Panc1 (cell line): ENCODE measurements around the gene GATA5. TPM values are rescaled to one million over a fixed set of nuclear protein-coding genes. Genes with fewer than 3 reads are reported as not detected.

Source experiments
- ATAC-seq: fragments of 200-7000 bp; cut with Tn5 transposase; 2 replicates; pipeline ENCODE4 v1.9.1; 2020; ENCODE audit warnings: mild to moderate bottlenecking, moderate library complexity
- BruUV-seq: library from RNA; stranded (reverse); fragments of 400-500 nt; replicated peaks from 2 replicates; lab custom pipeline; 2021; lab: Mats Ljungman, UMichigan
- CTCF ChIA-PET: fragments of 300-600 bp; sonication (Branson Sonifier 250); formaldehyde crosslinking; loops from one replicate; lab custom pipeline; 2022; ENCODE audit warnings: antibody characterized with exemption; lab: Charles Lee
- POLR2A ChIA-PET: fragments of 300-600 bp; sonication (Branson Sonifier 250); formaldehyde crosslinking; loops from one replicate; lab custom pipeline; 2022; ENCODE audit warnings: antibody characterized with exemption; lab: Charles Lee
- DNase-seq: peaks from one replicate; pipeline ENCODE4 v3.0.0-alpha.2; 2010; ENCODE audit warnings: low read depth, low spot score
- H3K27ac ChIP-seq: 2 replicates; pipeline ENCODE4 v1.5.1; 2011; ENCODE audit warnings: mild to moderate bottlenecking, low read length, inconsistent platforms
- H3K27me3 ChIP-seq: fragments of 200-500 bp; sonication (Bioruptor generic); 2 replicates; pipeline ENCODE4 v1.6.0; 2014; ENCODE audit warnings: low read length, inconsistent platforms; ENCODE audit not compliant: control insufficient read depth, insufficient read depth
- H3K36me3 ChIP-seq: fragments of 200-500 bp; sonication (Bioruptor generic); 2 replicates; pipeline ENCODE4 v1.5.1; 2014; ENCODE audit warnings: inconsistent platforms, mild to moderate bottlenecking, low read length, moderate library complexity; ENCODE audit not compliant: control insufficient read depth, insufficient read depth
- H3K4me1 ChIP-seq: 2 replicates; pipeline ENCODE4 v1.5.1; 2011; ENCODE audit warnings: inconsistent platforms, mild to moderate bottlenecking, low read length, moderate library complexity; ENCODE audit not compliant: control insufficient read depth, insufficient read depth
- H3K4me3 ChIP-seq, 2 experiments: 2 replicates each; pipeline ENCODE4 v1.5.1; 2011 to 2012; ENCODE audit warnings: low read depth in 2 of 2, low read length in 2 of 2, mild to moderate bottlenecking in 2 of 2, inconsistent platforms in 1 of 2, moderate library complexity in 1 of 2
- H3K9me3 ChIP-seq: fragments of 200-500 bp; sonication (Bioruptor generic); 2 replicates; pipeline ENCODE4 v1.5.1; 2014; ENCODE audit warnings: low read depth, mild to moderate bottlenecking, inconsistent platforms, low read length, moderate library complexity; ENCODE audit not compliant: control insufficient read depth, insufficient read depth
- POLR2AphosphoS5 ChIP-seq: IDR thresholded peaks from 2 replicates; pipeline ENCODE4 v1.6.1; 2012; ENCODE audit warnings: mild to moderate bottlenecking, low read depth, low read length, moderate library complexity
- SIN3A ChIP-seq: IDR thresholded peaks from 2 replicates; pipeline ENCODE4 v1.6.1; 2012; ENCODE audit warnings: low read depth, mild to moderate bottlenecking, low read length, moderate library complexity, borderline replicate concordance; ENCODE audit not compliant: insufficient read depth
- TCF7L2 ChIP-seq: IDR thresholded peaks from 2 replicates; pipeline ENCODE4 v1.6.1; 2011; ENCODE audit warnings: mild to moderate bottlenecking, low read depth, low read length, inconsistent platforms
- in situ Hi-C: cut with HindIII; loops from 2 replicates; pipeline ENCODE4 v1.10.0; 2016; ENCODE audit warnings: low sequenced_read_pairs, low pct_unique_long_range_greater_than_20kb
- intact Hi-C: fragments of 100-400 bp; cut with micrococcal nuclease; formaldehyde crosslinking; loops from one replicate; pipeline ENCODE4 v1.10.0; 2022; ENCODE audit not compliant: unreplicated experiment
- total RNA-seq: library from RNA; stranded (reverse); gene quantifications from one replicate; pipeline ENCODE4 v1.2.1, GENCODE V29; 2021; ENCODE audit not compliant: unreplicated experiment
- TF ChIP-seq, protein P1 (sequence below), 2 experiments: IDR thresholded peaks; 2 replicates each; pipeline ENCODE4 v1.6.1; 2011 to 2012; ENCODE audit warnings: low read depth in 2 of 2, control low read depth in 1 of 2, low read length in 1 of 2, mild to moderate bottlenecking in 1 of 2, moderate library complexity in 1 of 2; ENCODE audit not compliant: insufficient read depth in 1 of 2
- TF ChIP-seq, protein P2 (sequence below): fragments of 450-650 bp; IDR thresholded peaks from 2 replicates; pipeline ENCODE4 v1.5.1; 2017; ENCODE audit warnings: mild to moderate bottlenecking

Gene GATA5
- total RNA-seq, 1 experiment from 2014 or later, result 53.2 TPM

DNA sequence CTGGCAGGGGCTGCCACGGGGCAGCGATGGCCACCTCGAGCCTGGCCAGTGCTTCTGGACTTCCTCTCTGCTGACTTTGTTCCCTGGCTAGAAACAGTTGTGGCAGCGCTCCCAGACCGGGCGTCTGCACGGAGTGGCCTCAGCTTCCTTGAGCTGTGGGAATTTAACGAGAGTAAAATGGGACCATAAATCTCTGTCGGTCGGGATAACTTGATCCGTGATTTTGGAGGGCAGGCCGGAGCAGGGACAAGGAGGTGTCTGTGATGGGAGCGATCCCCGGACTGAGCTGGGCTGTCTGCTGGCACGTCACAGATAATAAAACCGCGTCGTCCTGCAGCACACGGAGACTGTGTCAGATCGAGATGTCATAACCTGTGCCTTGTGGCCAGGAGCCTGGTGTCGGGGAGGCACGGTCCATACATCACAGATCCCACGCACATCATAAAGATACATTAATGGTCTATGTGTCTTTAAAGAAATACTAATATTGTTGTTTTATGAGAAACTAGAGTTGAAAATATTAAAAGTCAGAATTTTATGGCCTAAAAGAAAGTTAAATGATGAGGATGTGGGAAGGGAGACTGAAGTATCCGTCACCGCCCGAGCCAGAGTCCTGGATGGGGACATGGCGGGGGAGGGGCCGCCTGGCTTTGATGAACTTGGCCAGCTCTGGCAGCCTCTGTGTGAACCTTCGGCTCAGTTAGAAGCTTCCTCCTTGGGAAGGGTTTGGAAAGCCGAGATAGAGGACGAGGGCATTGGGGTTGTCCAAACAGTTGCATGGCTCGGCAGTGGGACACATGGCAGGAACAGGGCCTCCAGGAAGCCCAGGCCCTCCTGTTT is 41.9 kb downstream of the GATA5 start:
- DNase-seq (no peak), ATAC-seq (no peak)
- in situ Hi-C loops (no loop called here), intact Hi-C loops (no loop called here)
- ChIA-PET POLR2A (no interaction called here), CTCF (no interaction called here)
- H3K4me1 ChIP-seq, result no peaks in the 10 kb centered on the region
- BruUV-seq, result no TSS peak
- no peaks in the 10 kb centered on the region for H3K36me3 ChIP-seq
- H3K4me3 ChIP-seq, result no peak overlapping the region
- H3K27me3 ChIP-seq, result no peaks in the 10 kb centered on the region
- TF ChIP-seq TCF7L2 (no peak), SIN3A (no peak), POLR2AphosphoS5 (no peak)
- TF ChIP-seq, protein P1, sequence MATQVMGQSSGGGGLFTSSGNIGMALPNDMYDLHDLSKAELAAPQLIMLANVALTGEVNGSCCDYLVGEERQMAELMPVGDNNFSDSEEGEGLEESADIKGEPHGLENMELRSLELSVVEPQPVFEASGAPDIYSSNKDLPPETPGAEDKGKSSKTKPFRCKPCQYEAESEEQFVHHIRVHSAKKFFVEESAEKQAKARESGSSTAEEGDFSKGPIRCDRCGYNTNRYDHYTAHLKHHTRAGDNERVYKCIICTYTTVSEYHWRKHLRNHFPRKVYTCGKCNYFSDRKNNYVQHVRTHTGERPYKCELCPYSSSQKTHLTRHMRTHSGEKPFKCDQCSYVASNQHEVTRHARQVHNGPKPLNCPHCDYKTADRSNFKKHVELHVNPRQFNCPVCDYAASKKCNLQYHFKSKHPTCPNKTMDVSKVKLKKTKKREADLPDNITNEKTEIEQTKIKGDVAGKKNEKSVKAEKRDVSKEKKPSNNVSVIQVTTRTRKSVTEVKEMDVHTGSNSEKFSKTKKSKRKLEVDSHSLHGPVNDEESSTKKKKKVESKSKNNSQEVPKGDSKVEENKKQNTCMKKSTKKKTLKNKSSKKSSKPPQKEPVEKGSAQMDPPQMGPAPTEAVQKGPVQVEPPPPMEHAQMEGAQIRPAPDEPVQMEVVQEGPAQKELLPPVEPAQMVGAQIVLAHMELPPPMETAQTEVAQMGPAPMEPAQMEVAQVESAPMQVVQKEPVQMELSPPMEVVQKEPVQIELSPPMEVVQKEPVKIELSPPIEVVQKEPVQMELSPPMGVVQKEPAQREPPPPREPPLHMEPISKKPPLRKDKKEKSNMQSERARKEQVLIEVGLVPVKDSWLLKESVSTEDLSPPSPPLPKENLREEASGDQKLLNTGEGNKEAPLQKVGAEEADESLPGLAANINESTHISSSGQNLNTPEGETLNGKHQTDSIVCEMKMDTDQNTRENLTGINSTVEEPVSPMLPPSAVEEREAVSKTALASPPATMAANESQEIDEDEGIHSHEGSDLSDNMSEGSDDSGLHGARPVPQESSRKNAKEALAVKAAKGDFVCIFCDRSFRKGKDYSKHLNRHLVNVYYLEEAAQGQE (IDR thresholded peaks at IDR 0.05; ENCODE audit: insufficient read depth in 1 of 2, low read depth in 2 of 2, low read length in 1 of 2), result no peak
- TF ChIP-seq, protein P2, sequence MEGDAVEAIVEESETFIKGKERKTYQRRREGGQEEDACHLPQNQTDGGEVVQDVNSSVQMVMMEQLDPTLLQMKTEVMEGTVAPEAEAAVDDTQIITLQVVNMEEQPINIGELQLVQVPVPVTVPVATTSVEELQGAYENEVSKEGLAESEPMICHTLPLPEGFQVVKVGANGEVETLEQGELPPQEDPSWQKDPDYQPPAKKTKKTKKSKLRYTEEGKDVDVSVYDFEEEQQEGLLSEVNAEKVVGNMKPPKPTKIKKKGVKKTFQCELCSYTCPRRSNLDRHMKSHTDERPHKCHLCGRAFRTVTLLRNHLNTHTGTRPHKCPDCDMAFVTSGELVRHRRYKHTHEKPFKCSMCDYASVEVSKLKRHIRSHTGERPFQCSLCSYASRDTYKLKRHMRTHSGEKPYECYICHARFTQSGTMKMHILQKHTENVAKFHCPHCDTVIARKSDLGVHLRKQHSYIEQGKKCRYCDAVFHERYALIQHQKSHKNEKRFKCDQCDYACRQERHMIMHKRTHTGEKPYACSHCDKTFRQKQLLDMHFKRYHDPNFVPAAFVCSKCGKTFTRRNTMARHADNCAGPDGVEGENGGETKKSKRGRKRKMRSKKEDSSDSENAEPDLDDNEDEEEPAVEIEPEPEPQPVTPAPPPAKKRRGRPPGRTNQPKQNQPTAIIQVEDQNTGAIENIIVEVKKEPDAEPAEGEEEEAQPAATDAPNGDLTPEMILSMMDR, result no peak
- no peaks in the 10 kb centered on the region for H3K9me3 ChIP-seq
- no peak overlapping the region for H3K27ac ChIP-seq

DNA sequence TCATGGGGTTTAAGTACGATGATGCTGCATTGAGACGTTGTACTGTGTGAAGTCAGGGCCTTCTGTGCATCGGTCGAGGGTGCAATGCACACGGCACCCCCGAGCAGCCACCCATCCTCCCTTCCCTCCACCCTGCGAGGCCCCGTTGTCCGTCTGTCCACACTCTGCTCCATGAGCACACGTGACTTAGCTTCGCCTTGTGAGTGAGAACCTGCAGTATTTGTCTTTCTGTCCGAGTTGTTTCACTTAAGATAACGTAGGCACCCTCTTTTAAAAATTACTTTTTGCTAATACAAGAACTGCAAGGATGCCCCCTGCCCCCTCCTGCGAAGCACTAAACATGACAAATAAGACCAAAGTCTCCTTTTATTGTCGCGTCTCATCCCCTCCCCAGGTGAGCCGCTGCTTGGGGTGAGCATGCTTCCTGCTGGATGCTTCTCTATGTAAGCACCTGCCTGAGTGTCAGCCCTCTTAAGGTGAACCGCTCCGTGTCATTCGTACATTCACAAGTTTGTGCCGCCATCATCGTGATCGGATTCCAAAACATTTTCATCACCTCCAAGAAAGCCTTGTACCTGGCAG is 44.8 kb downstream of the GATA5 start:
- DNase-seq, result no peak
- Histone ChIP-seq H3K27me3 (no peaks in the 10 kb centered on the region), H3K27ac (no peak overlapping the region), H3K9me3 (no peaks in the 10 kb centered on the region), H3K4me3 (no peak overlapping the region), H3K4me1 (no peaks in the 10 kb centered on the region), H3K36me3 (no peaks in the 10 kb centered on the region)
- no TSS peak for BruUV-seq
- in situ Hi-C loops (no loop called here), intact Hi-C loops (no loop called here)
- POLR2A ChIA-PET, result no interaction called here
- CTCF ChIA-PET, result interaction anchor here (0.6 kb wide), 1 partner anchor 50 kb away, joined by 3 read pairs; no protein-coding TSS in a partner anchor
- TF ChIP-seq, protein P2, result no peak
- TF ChIP-seq TCF7L2 (no peak), SIN3A (no peak), POLR2AphosphoS5 (no peak)
- TF ChIP-seq, protein P1 (IDR thresholded peaks at IDR 0.05; ENCODE audit: insufficient read depth in 1 of 2, low read depth in 2 of 2, low read length in 1 of 2), result no peak
- ATAC-seq, result no peak
